Measurements from ENCODE around the gene SNTG2.

DNA sequence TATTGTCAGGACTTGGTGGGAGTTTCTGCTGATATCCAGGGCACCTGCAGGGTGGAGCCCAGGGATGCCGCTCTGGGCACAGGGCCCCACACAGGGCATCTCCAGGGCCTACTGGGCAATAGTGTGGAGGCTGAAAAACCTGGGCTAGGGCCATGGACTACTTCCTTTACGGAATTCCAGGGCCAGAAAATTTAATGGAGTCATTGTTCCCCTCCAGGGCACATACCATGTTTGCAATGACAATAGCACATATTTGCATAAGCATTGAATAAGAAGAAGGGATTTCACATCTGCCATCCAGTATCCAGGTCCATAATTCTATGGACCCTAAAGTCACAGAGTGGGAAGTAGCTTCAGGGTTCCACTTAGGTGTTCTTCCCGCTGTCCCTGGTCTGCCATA lies 358.9 kb downstream of the SNTG2 start:
- TF ChIP-seq POLR2AphosphoS5 (IDR thresholded peaks at IDR 0.05; ENCODE audit: borderline replicate concordance, low read depth, low read length), result no peak
- no peak for TF ChIP-seq EZH2 (IDR thresholded peaks at IDR 0.05)
